GM23338 (cell line): ENCODE results near the gene MRTO4. TPM values are rescaled to one million over a fixed set of nuclear protein-coding genes. Genes with fewer than 3 reads are reported as not detected.

Source experiments
- ATAC-seq: fragments of 200-7000 bp; cut with Tn5 transposase; 3 replicates; pipeline ENCODE4 v1.9.1; 2020
- DNase-seq: peaks from one replicate; pipeline ENCODE4 v3.0.0-alpha.2; 2015; ENCODE audit warnings: low spot score
- H2AFZ ChIP-seq: fragments of 200-600 bp; sonication (generic); 2 replicates; pipeline ENCODE4 v1.8.0; 2016; ENCODE audit warnings: antibody characterized with exemption, mild to moderate bottlenecking, moderate library complexity
- H3F3A ChIP-seq: fragments of 200-600 bp; sonication (generic); replicated peaks from 2 replicates; pipeline ENCODE4 v1.8.0; 2017; ENCODE audit warnings: antibody characterized with exemption, mixed run types, low read depth
- H3K27ac ChIP-seq: fragments of 200-600 bp; sonication (generic); 2 replicates; pipeline ENCODE4 v1.6.1; 2016; ENCODE audit warnings: low read depth
- H3K27me3 ChIP-seq: fragments of 200-600 bp; sonication (generic); 2 replicates; pipeline ENCODE4 v1.8.0; 2016; ENCODE audit warnings: mild to moderate bottlenecking, mixed run types, moderate library complexity; ENCODE audit not compliant: insufficient read depth
- H3K36me3 ChIP-seq: fragments of 200-600 bp; sonication (generic); 2 replicates; pipeline ENCODE4 v1.8.0; 2016; ENCODE audit warnings: mild to moderate bottlenecking; ENCODE audit not compliant: insufficient read depth
- H3K4me1 ChIP-seq: fragments of 200-600 bp; sonication (generic); 2 replicates; pipeline ENCODE4 v1.8.0; 2016; ENCODE audit warnings: mild to moderate bottlenecking, moderate library complexity; ENCODE audit not compliant: insufficient read depth
- H3K4me2 ChIP-seq: fragments of 200-600 bp; sonication (generic); 2 replicates; pipeline ENCODE4 v1.7.1; 2017; ENCODE audit warnings: mixed run types
- H3K4me3 ChIP-seq: fragments of 200-600 bp; sonication (generic); 2 replicates; pipeline ENCODE4 v1.6.1; 2016; ENCODE audit warnings: mixed run types
- H3K79me2 ChIP-seq: fragments of 200-600 bp; sonication (generic); replicated peaks from 2 replicates; pipeline ENCODE4 v1.8.0; 2017; ENCODE audit warnings: mild to moderate bottlenecking; ENCODE audit not compliant: insufficient read depth
- H3K9me2 ChIP-seq: fragments of 200-600 bp; sonication (generic); 2 replicates; pipeline ENCODE4 v1.8.0; 2017; ENCODE audit not compliant: insufficient read depth
- H4K20me1 ChIP-seq: fragments of 200-600 bp; sonication (generic); replicated peaks from 2 replicates; pipeline ENCODE4 v1.8.0; 2017; ENCODE audit warnings: mild to moderate bottlenecking; ENCODE audit not compliant: insufficient read depth
- H3K27ac Mint-ChIP-seq: 2 replicates; pipeline ENCODE4 v1.8.0; 2020; ENCODE audit warnings: inconsistent platforms, mild to moderate bottlenecking, moderate library complexity, mixed read lengths
- H3K27me3 Mint-ChIP-seq: 3 replicates; pipeline ENCODE4 v1.8.0; 2022; ENCODE audit warnings: low read depth, mild to moderate bottlenecking, moderate library complexity, mixed read lengths, inconsistent platforms; ENCODE audit not compliant: insufficient read depth, poor library complexity
- H3K36me3 Mint-ChIP-seq: 3 replicates; pipeline ENCODE4 v1.8.0; 2021; ENCODE audit warnings: low read depth, mild to moderate bottlenecking, inconsistent platforms, moderate library complexity, mixed read lengths
- H3K4me1 Mint-ChIP-seq: 3 replicates; pipeline ENCODE4 v1.8.0; 2020; ENCODE audit warnings: mild to moderate bottlenecking, inconsistent platforms, mixed read lengths
- H3K4me3 Mint-ChIP-seq: 3 replicates; pipeline ENCODE4 v1.8.0; 2021; ENCODE audit warnings: moderate library complexity, mild to moderate bottlenecking, inconsistent platforms, mixed read lengths
- H3K9me3 Mint-ChIP-seq: 3 replicates; pipeline ENCODE4 v1.8.0; 2020; ENCODE audit warnings: moderate library complexity, mild to moderate bottlenecking, inconsistent platforms, mixed read lengths
- CREB1 ChIP-seq: fragments of 250-450 bp; sonication (Bioruptor Pico); IDR thresholded peaks from 2 replicates; pipeline ENCODE4 v1.5.0; 2020; ENCODE audit warnings: low read depth, mild to moderate bottlenecking, moderate library complexity
- EZH2 ChIP-seq: fragments of 200-600 bp; sonication (generic); IDR thresholded peaks from one replicate; pipeline ENCODE4 v1.8.0; 2017; ENCODE audit warnings: antibody characterized with exemption, mild to moderate bottlenecking, low read depth; ENCODE audit not compliant: unreplicated experiment
- EZH2phosphoT487 ChIP-seq: fragments of 200-600 bp; sonication (generic); IDR thresholded peaks from one replicate; pipeline ENCODE4 v1.8.1; 2018; ENCODE audit warnings: antibody characterized with exemption; ENCODE audit not compliant: unreplicated experiment
- STAT1 ChIP-seq: IDR thresholded peaks from one replicate; pipeline ENCODE4 v1.6.1; 2016; ENCODE audit warnings: antibody characterized with exemption; ENCODE audit not compliant: unreplicated experiment
- ZNF114 ChIP-seq: fragments of 250-450 bp; sonication (Bioruptor Pico); IDR thresholded peaks from 2 replicates; pipeline ENCODE4 v1.5.0; 2020; ENCODE audit warnings: mild to moderate bottlenecking, moderate library complexity
- ZNF331 ChIP-seq: fragments of 250-450 bp; sonication (Bioruptor Pico); IDR thresholded peaks from 2 replicates; pipeline ENCODE4 v1.5.0; 2020; ENCODE audit warnings: low read depth, mild to moderate bottlenecking, moderate library complexity
- polyA plus RNA-seq: library from polyadenylated mRNA; unstranded; fragments of >200 nt; fragmentation: Nextera tagmentation; extraction: Ambion mirVana; gene quantifications from 2 replicates; pipeline ENCODE4 v1.2.1, GENCODE V29; 2016
- total RNA-seq: library from RNA; depleted of rRNA; stranded (reverse); fragments of >200 nt; shearing (Covaris generic); gene quantifications from 2 replicates; pipeline ENCODE4 v1.2.3, GENCODE V29; 2014
- TF ChIP-seq, protein P1 (sequence below): fragments of 250-450 bp; sonication (Bioruptor Pico); IDR thresholded peaks from 2 replicates; pipeline ENCODE4 v1.5.0; 2020; ENCODE audit warnings: mild to moderate bottlenecking, moderate library complexity
- TF ChIP-seq, protein P2 (sequence below): IDR thresholded peaks from 2 replicates; pipeline ENCODE4 v1.6.1; 2016; ENCODE audit warnings: antibody characterized with exemption
- TF ChIP-seq, protein P3 (sequence below), 2 experiments: fragments of 200-600 bp in 1 of 2; sonication (generic) in 1 of 2; conservative IDR thresholded peaks; 2 replicates each; pipeline versions ENCODE4 v1.5.1 to v1.6.1; 2016 to 2017; ENCODE audit warnings: antibody characterized with exemption in 2 of 2, low read depth in 2 of 2, mild to moderate bottlenecking in 2 of 2, moderate library complexity in 1 of 2

The MRTO4 gene
- total and polyA plus RNA-seq, 2 experiments from 2014 or later, result 54.2 to 88.5 TPM

DNA sequence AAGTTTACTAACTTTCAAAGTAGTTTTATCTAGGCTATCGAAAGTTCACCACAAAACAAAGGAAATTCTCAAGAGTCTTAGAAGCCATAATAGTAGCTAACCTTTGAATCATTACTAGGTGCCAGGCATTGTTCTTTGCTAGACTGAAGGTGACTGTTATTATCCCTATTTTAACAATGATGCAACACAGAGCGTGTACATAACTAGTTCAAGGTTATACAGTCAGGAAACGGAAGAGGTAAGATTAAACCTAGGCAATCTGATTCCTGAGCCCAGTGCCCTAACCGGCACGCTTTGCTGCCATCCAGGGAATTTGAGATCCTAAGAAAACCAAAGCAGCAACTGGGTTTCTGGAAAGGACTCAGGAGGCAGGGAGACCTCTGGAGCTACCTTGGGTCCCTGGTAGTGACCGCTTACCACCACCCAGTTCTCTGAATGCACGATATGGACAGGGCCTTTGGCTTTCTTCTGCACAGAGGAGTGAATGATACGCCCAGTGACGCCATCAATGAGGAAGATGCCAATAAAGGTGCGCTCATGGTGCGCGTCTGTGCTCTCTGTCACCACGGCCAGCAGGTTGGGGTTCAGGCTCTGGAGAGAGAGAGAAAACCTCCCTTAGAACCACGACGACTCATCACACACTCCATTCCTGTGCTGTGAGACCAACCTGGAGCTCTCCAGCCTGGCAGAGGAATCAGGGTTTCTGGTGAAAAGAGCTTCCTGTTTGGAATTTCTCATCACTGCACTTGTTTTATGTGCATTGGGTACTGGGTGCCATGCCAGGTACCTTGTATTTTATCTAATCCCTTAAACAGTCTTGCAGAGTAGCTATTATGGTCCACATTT lies 28.4 kb upstream of the MRTO4 start (continued):
- TF ChIP-seq, protein P1, sequence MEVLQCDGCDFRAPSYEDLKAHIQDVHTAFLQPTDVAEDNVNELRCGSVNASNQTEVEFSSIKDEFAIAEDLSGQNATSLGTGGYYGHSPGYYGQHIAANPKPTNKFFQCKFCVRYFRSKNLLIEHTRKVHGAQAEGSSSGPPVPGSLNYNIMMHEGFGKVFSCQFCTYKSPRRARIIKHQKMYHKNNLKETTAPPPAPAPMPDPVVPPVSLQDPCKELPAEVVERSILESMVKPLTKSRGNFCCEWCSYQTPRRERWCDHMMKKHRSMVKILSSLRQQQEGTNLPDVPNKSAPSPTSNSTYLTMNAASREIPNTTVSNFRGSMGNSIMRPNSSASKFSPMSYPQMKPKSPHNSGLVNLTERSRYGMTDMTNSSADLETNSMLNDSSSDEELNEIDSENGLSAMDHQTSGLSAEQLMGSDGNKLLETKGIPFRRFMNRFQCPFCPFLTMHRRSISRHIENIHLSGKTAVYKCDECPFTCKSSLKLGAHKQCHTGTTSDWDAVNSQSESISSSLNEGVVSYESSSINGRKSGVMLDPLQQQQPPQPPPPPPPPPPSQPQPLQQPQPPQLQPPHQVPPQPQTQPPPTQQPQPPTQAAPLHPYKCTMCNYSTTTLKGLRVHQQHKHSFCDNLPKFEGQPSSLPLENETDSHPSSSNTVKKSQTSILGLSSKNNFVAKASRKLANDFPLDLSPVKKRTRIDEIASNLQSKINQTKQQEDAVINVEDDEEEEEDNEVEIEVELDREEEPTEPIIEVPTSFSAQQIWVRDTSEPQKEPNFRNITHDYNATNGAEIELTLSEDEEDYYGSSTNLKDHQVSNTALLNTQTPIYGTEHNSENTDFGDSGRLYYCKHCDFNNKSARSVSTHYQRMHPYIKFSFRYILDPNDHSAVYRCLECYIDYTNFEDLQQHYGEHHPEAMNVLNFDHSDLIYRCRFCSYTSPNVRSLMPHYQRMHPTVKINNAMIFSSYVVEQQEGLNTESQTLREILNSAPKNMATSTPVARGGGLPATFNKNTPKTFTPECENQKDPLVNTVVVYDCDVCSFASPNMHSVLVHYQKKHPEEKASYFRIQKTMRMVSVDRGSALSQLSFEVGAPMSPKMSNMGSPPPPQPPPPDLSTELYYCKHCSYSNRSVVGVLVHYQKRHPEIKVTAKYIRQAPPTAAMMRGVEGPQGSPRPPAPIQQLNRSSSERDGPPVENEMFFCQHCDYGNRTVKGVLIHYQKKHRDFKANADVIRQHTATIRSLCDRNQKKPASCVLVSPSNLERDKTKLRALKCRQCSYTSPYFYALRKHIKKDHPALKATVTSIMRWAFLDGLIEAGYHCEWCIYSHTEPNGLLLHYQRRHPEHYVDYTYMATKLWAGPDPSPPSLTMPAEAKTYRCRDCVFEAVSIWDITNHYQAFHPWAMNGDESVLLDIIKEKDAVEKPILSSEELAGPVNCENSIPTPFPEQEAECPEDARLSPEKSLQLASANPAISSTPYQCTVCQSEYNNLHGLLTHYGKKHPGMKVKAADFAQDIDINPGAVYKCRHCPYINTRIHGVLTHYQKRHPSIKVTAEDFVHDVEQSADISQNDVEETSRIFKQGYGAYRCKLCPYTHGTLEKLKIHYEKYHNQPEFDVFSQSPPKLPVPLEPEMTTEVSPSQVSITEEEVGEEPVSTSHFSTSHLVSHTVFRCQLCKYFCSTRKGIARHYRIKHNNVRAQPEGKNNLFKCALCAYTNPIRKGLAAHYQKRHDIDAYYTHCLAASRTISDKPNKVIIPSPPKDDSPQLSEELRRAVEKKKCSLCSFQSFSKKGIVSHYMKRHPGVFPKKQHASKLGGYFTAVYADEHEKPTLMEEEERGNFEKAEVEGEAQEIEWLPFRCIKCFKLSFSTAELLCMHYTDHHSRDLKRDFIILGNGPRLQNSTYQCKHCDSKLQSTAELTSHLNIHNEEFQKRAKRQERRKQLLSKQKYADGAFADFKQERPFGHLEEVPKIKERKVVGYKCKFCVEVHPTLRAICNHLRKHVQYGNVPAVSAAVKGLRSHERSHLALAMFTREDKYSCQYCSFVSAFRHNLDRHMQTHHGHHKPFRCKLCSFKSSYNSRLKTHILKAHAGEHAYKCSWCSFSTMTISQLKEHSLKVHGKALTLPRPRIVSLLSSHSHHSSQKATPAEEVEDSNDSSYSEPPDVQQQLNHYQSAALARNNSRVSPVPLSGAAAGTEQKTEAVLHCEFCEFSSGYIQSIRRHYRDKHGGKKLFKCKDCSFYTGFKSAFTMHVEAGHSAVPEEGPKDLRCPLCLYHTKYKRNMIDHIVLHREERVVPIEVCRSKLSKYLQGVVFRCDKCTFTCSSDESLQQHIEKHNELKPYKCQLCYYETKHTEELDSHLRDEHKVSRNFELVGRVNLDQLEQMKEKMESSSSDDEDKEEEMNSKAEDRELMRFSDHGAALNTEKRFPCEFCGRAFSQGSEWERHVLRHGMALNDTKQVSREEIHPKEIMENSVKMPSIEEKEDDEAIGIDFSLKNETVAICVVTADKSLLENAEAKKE (CRISPR knock-in tag), result no peak

GRCh38 chr1:19229229-19229628 lies 22.4 kb upstream of the MRTO4 start:
- DNase-seq (no peak), ATAC-seq (no peak)
- Mint-ChIP-seq H3K4me1 (no peaks in the 10 kb centered on the region), H3K4me3 (no peak overlapping the region), H3K27me3 (peaks cover 1% of the 10 kb centered on the region), H3K9me3 (no peaks in the 10 kb centered on the region), H3K36me3 (peaks cover 90% of the 10 kb centered on the region), H3K27ac (no peak overlapping the region)
- no peaks in the 10 kb centered on the region for H3K9me2 ChIP-seq
- no peaks in the 10 kb centered on the region for H3K27me3 ChIP-seq
- no peak overlapping the region for H3K27ac ChIP-seq
- H3K4me3 ChIP-seq, result no peak overlapping the region
- no peaks in the 10 kb centered on the region for H3K79me2 ChIP-seq
- no peak overlapping the region for H3K4me2 ChIP-seq
- no peak overlapping the region for H2AFZ ChIP-seq
- H4K20me1 ChIP-seq, result no peaks in the 10 kb centered on the region; the same call in none of the 2 replicates
- H3F3A ChIP-seq, result no peaks in the 10 kb centered on the region
- peaks cover 60% of the 10 kb centered on the region for H3K36me3 ChIP-seq
- H3K4me1 ChIP-seq, result no peaks in the 10 kb centered on the region
- TF ChIP-seq ZNF331 (no peak), EZH2 (no peak), CREB1 (no peak), ZNF114 (CRISPR knock-in tag) (no peak), EZH2phosphoT487 (no peak), STAT1 (no peak)
- TF ChIP-seq, protein P2, sequence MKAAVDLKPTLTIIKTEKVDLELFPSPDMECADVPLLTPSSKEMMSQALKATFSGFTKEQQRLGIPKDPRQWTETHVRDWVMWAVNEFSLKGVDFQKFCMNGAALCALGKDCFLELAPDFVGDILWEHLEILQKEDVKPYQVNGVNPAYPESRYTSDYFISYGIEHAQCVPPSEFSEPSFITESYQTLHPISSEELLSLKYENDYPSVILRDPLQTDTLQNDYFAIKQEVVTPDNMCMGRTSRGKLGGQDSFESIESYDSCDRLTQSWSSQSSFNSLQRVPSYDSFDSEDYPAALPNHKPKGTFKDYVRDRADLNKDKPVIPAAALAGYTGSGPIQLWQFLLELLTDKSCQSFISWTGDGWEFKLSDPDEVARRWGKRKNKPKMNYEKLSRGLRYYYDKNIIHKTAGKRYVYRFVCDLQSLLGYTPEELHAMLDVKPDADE, result no peak
- TF ChIP-seq, protein P3, sequence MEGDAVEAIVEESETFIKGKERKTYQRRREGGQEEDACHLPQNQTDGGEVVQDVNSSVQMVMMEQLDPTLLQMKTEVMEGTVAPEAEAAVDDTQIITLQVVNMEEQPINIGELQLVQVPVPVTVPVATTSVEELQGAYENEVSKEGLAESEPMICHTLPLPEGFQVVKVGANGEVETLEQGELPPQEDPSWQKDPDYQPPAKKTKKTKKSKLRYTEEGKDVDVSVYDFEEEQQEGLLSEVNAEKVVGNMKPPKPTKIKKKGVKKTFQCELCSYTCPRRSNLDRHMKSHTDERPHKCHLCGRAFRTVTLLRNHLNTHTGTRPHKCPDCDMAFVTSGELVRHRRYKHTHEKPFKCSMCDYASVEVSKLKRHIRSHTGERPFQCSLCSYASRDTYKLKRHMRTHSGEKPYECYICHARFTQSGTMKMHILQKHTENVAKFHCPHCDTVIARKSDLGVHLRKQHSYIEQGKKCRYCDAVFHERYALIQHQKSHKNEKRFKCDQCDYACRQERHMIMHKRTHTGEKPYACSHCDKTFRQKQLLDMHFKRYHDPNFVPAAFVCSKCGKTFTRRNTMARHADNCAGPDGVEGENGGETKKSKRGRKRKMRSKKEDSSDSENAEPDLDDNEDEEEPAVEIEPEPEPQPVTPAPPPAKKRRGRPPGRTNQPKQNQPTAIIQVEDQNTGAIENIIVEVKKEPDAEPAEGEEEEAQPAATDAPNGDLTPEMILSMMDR (conservative IDR thresholded peaks at IDR 0.05; ENCODE audit: low read depth in 2 of 2), result no peak
